SK-N-SH (cell line): ENCODE measurements around the gene FGF8. TPM values are rescaled to one million over a fixed set of nuclear protein-coding genes. Genes with fewer than 3 reads are reported as not detected.

Source experiments
- CTCF ChIA-PET: fragments of 300-600, 350-600 bp; formaldehyde crosslinking; extraction: SDS; loops from one replicate; lab custom pipeline; 2021; lab: Yijun Ruan, JAX
- POLR2A ChIA-PET: fragments of 350-600 bp; sonication (Branson Sonifier 250); formaldehyde crosslinking; extraction: SDS; loops from one replicate; lab custom pipeline; 2020; ENCODE audit warnings: antibody characterized with exemption, inconsistent platforms; lab: Yijun Ruan, JAX
- DNase-seq: peaks from one replicate; pipeline ENCODE4 v3.0.0; 2012
- H2AFZ ChIP-seq: fragments of 200-600 bp; sonication (generic); 2 replicates; pipeline ENCODE4 v1.8.1; 2016; ENCODE audit warnings: antibody characterized with exemption, mild to moderate bottlenecking, low read depth
- H3F3A ChIP-seq: fragments of 200-600 bp; sonication (generic); replicated peaks from 2 replicates; pipeline ENCODE3; 2016; ENCODE audit warnings: antibody characterized with exemption, mild to moderate bottlenecking; ENCODE audit not compliant: insufficient read depth
- H3K27ac ChIP-seq, 2 experiments: fragments of 200-500 bp in 1 of 2; fragments of 200-600 bp in 1 of 2; sonication (Bioruptor generic) in 1 of 2; sonication (generic), shearing (Covaris generic) in 1 of 2; 2 replicates each; pipeline versions ENCODE4 v1.5.1 to v1.6.1; 2014 to 2016; ENCODE audit warnings: low read depth in 2 of 2, inconsistent platforms in 1 of 2, low read length in 1 of 2, mild to moderate bottlenecking in 1 of 2, mixed read lengths in 1 of 2
- H3K27me3 ChIP-seq: fragments of 200-600 bp; sonication (generic), shearing (Covaris generic); 2 replicates; pipeline ENCODE4 v1.6.1; 2016; ENCODE audit warnings: mixed run types; ENCODE audit not compliant: insufficient read depth
- H3K36me3 ChIP-seq, 2 experiments: fragments of 200-500 bp in 1 of 2; fragments of 200-600 bp in 1 of 2; sonication (Bioruptor generic) in 1 of 2; sonication (generic) in 1 of 2; replicated peaks in 1 of 2; 2 replicates each; pipeline versions ENCODE3 to v1.5.1; 2014 to 2016; ENCODE audit warnings: low read length in 1 of 2, mild to moderate bottlenecking in 1 of 2; ENCODE audit not compliant: insufficient read depth in 2 of 2, control insufficient read depth in 1 of 2
- H3K4me1 ChIP-seq, 2 experiments: fragments of 200-500 bp in 1 of 2; fragments of 200-600 bp in 1 of 2; sonication (Bioruptor generic) in 1 of 2; sonication (generic), shearing (Covaris generic) in 1 of 2; 2 replicates each; pipeline versions ENCODE4 v1.5.1 to v1.6.1; 2014 to 2016; ENCODE audit warnings: low read depth in 1 of 2, low read length in 1 of 2, mixed run types in 1 of 2; ENCODE audit not compliant: insufficient read depth in 2 of 2, control insufficient read depth in 1 of 2
- H3K4me2 ChIP-seq: fragments of 200-600 bp; sonication (generic), shearing (Covaris generic); 2 replicates; pipeline ENCODE4 v1.6.1; 2017; ENCODE audit warnings: mixed run types
- H3K4me3 ChIP-seq, 2 experiments: fragments of 200-500 bp in 1 of 2; fragments of 200-600 bp in 1 of 2; sonication (Bioruptor generic) in 1 of 2; sonication (generic), shearing (Covaris generic) in 1 of 2; 2 replicates each; pipeline versions ENCODE4 v1.5.1 to v1.8.1; 2014 to 2016; ENCODE audit warnings: low read depth in 2 of 2, inconsistent platforms in 1 of 2, low read length in 1 of 2, mild to moderate bottlenecking in 1 of 2, mixed read lengths in 1 of 2, moderate library complexity in 1 of 2
- H3K79me2 ChIP-seq: fragments of 200-600 bp; sonication (generic); 2 replicates; pipeline ENCODE4 v1.8.1; 2017; ENCODE audit warnings: mild to moderate bottlenecking; ENCODE audit not compliant: insufficient read depth
- H3K9ac ChIP-seq: fragments of 200-600 bp; sonication (generic); 2 replicates; pipeline ENCODE4 v1.6.1; 2017; ENCODE audit warnings: mixed run types
- H3K9me2 ChIP-seq: fragments of 200-600 bp; sonication (generic); 2 replicates; pipeline ENCODE4 v1.6.1; 2017; ENCODE audit warnings: mixed run types
- H3K9me3 ChIP-seq: fragments of 200-600 bp; sonication (generic); 2 replicates; pipeline ENCODE4 v1.6.1; 2017; ENCODE audit warnings: mixed run types, mild to moderate bottlenecking, moderate library complexity
- H4K20me1 ChIP-seq: fragments of 200-600 bp; sonication (generic); 2 replicates; pipeline ENCODE4 v1.6.1; 2017; ENCODE audit warnings: mild to moderate bottlenecking, mixed run types; ENCODE audit not compliant: insufficient read depth
- CHD2 ChIP-seq: fragments of 150-350 bp; IDR thresholded peaks from 2 replicates; pipeline ENCODE4 v1.6.1; 2018; ENCODE audit warnings: low read length; ENCODE audit not compliant: partially characterized antibody
- EP300 ChIP-seq, 2 experiments: IDR thresholded peaks; 2 replicates each; pipeline versions ENCODE4 v1.4.0 to v1.6.1; 2012; ENCODE audit warnings: borderline replicate concordance in 1 of 2, low read depth in 1 of 2, low read length in 1 of 2
- FOXJ3 ChIP-seq: sonication (generic); formaldehyde crosslinking; IDR thresholded peaks from 2 replicates; pipeline ENCODE4 v1.5.1; 2020; ENCODE audit warnings: mild to moderate bottlenecking, missing genetic modification reagents
- FOXM1 ChIP-seq: IDR thresholded peaks from 2 replicates; pipeline ENCODE4 v1.4.0; 2012; ENCODE audit warnings: low read depth, mild to moderate bottlenecking
- GABPA ChIP-seq: IDR thresholded peaks from 2 replicates; pipeline ENCODE4 v1.4.0; 2012; ENCODE audit warnings: low read depth, mild to moderate bottlenecking
- IRF3 ChIP-seq: fragments of 150-350 bp; IDR thresholded peaks from 2 replicates; pipeline ENCODE4 v1.6.1; 2016; ENCODE audit warnings: mild to moderate bottlenecking, low read depth, low read length
- JUND ChIP-seq: IDR thresholded peaks from 2 replicates; pipeline ENCODE4 v1.4.0; 2012
- MAX ChIP-seq: IDR thresholded peaks from 2 replicates; pipeline ENCODE4 v1.4.0; 2012; ENCODE audit warnings: low read depth
- MEF2A ChIP-seq: IDR thresholded peaks from 2 replicates; pipeline ENCODE4 v1.4.0; 2012; ENCODE audit warnings: low read depth, borderline replicate concordance
- NFIC ChIP-seq: IDR thresholded peaks from 2 replicates; pipeline ENCODE4 v1.4.0; 2012; ENCODE audit warnings: borderline replicate concordance
- NRF1 ChIP-seq: IDR thresholded peaks from 2 replicates; pipeline ENCODE4 v1.6.1; 2012; ENCODE audit warnings: low read depth, mild to moderate bottlenecking, low read length
- PBX3 ChIP-seq: IDR thresholded peaks from 2 replicates; pipeline ENCODE4; 2012
- POLR2AphosphoS5 ChIP-seq: IDR thresholded peaks from 2 replicates; pipeline ENCODE4 v1.6.1; 2012; ENCODE audit warnings: low read depth, low read length
- RFX5 ChIP-seq: IDR thresholded peaks from 2 replicates; pipeline ENCODE4 v1.6.1; 2012; ENCODE audit warnings: mild to moderate bottlenecking, improper control_type of control experiment, low read length
- RXRA ChIP-seq: IDR thresholded peaks from 2 replicates; pipeline ENCODE4 v1.4.0; 2012; ENCODE audit warnings: low read depth, mild to moderate bottlenecking, borderline replicate concordance
- SIN3A ChIP-seq: IDR thresholded peaks from 2 replicates; pipeline ENCODE4 v1.6.1; 2012; ENCODE audit warnings: low read depth, mild to moderate bottlenecking, low read length, moderate library complexity, borderline replicate concordance
- SMC3 ChIP-seq: IDR thresholded peaks from 2 replicates; pipeline ENCODE4 v1.6.1; 2012; ENCODE audit warnings: low read depth, low read length, improper control_type of control experiment
- TCF12 ChIP-seq: IDR thresholded peaks from 2 replicates; pipeline ENCODE4 v1.4.0; 2012
- TEAD4 ChIP-seq: IDR thresholded peaks from 2 replicates; pipeline ENCODE4 v1.4.0; 2012; ENCODE audit warnings: mild to moderate bottlenecking, borderline replicate concordance; ENCODE audit not compliant: insufficient read depth
- USF1 ChIP-seq: IDR thresholded peaks from 2 replicates; pipeline ENCODE4 v1.4.0; 2012; ENCODE audit warnings: low read depth, borderline replicate concordance
- USF2 ChIP-seq: fragments of 150-350 bp; IDR thresholded peaks from 2 replicates; pipeline ENCODE4 v1.6.1; 2017; ENCODE audit warnings: antibody characterized with exemption, low read length, low read depth, borderline replicate concordance
- ZBTB33 ChIP-seq: IDR thresholded peaks from 2 replicates; pipeline ENCODE4 v1.4.0; 2012; ENCODE audit warnings: low read depth, borderline replicate concordance
- WGBS: methylation state at CpG from one replicate; pipeline ENCODE4 v1.1.6; 2017; ENCODE audit warnings: low lambda C conversion rate; 5-methylcytosine and 5-hydroxymethylcytosine counted together
- polyA plus RNA-seq, 3 experiments: library from polyadenylated mRNA; depleted of rRNA; stranded (reverse); fragments of >200 nt; gene quantifications; 2 replicates each; pipeline ENCODE4 v1.2.3, GENCODE V29; 2012

Gene FGF8
- polyA plus RNA-seq, 1 of the 3 experiments (the other 2 are of a cell fraction) = not detected

GRCh38 chr10:101779544-101780186 lies 3.8 kb upstream of the FGF8 start (continued):
- TF ChIP-seq PBX3 = no peak
- no peak for TF ChIP-seq NFIC
- no peak for TF ChIP-seq FOXJ3
- TF ChIP-seq GABPA = no peak
- no peak for TF ChIP-seq JUND
- no peak for TF ChIP-seq RXRA
- no peak for TF ChIP-seq MAX
- TF ChIP-seq IRF3 = no peak
- TF ChIP-seq USF1 = no peak

GRCh38 chr10:101778781-101779543 lies 3.0 kb upstream of the FGF8 start:
- ChIA-PET CTCF (interaction anchor here (0.7 to 11.7 kb wide), 3 partner anchors 25 to 566 kb away, joined by 3 to 297 read pairs (median 9); no protein-coding TSS in a partner anchor), POLR2A (no interaction called here)
- Histone ChIP-seq H3K4me3 (no peak overlapping the region), H3K9me3 (no peaks in the 10 kb centered on the region), H3K4me1 (peaks cover 4 to 23% of the 10 kb centered on the region in 2 experiments; a peak in 2 of 4 replicates), H3K79me2 (peaks cover 7% of the 10 kb centered on the region), H3F3A (peaks cover 9% of the 10 kb centered on the region), H3K36me3 (peaks cover 0 to 3% of the 10 kb centered on the region in 2 experiments), H3K4me2 (no peak overlapping the region), H3K27ac (no peak overlapping the region), H2AFZ (no peak overlapping the region), H3K9ac (no peak overlapping the region), H3K9me2 (no peaks in the 10 kb centered on the region), H4K20me1 (0 out of 2 replicates have a peak, but pooled peaks cover 4% of the 10 kb centered on the region), H3K27me3 (no peaks in the 10 kb centered on the region)
- TF ChIP-seq USF2 (no peak), FOXJ3 (no peak), EP300 (IDR thresholded peaks at IDR 0.05; ENCODE audit: borderline replicate concordance in 1 of 2, low read depth in 1 of 2, low read length in 1 of 2) (no peak), POLR2AphosphoS5 (no peak), ZBTB33 (no peak), SMC3 (no peak), NFIC (no peak), FOXM1 (no peak), MEF2A (no peak), SIN3A (no peak), IRF3 (no peak), RFX5 (no peak), TCF12 (no peak), NRF1 (no peak), CHD2 (no peak), TEAD4 (no peak)
- DNase-seq = peak; percentile 34
- WGBS = 94% methylated on average over 58 of the region's 58 CpGs
